Measurements from ENCODE around the gene ST8SIA1.

ST8SIA1 gene

GRCh38 chr12:22310709-22311108 lies 23.8 kb downstream of the ST8SIA1 start:
- no peak for DNase-seq (ENCODE audit: low read depth)
- H3K4me3 ChIP-seq (ENCODE audit: control insufficient read depth, low read depth, low read length), result no peak overlapping the region
- no peak for TF ChIP-seq CTCF (IDR thresholded peaks at IDR 0.05; ENCODE audit: control insufficient read depth, insufficient read depth, low read depth, low read length, missing control alignments)

- no peak overlapping the region for H3K4me3 ChIP-seq (ENCODE audit: control insufficient read depth, low read depth, low read length)
- no peak for DNase-seq (ENCODE audit: low read depth)
- TF ChIP-seq CTCF (IDR thresholded peaks at IDR 0.05; ENCODE audit: control insufficient read depth, insufficient read depth, low read depth, low read length, missing control alignments), result no peak
These were observed 24.2 kb downstream of the ST8SIA1 start for GRCh38 chr12:22310275-22310674.

GRCh38 chr12:22307811-22308210 lies 26.7 kb downstream of the ST8SIA1 start:
- TF ChIP-seq CTCF (IDR thresholded peaks at IDR 0.05; ENCODE audit: control insufficient read depth, insufficient read depth, low read depth, low read length, missing control alignments), result no peak
- no peak overlapping the region for H3K4me3 ChIP-seq (ENCODE audit: control insufficient read depth, low read depth, low read length)
- DNase-seq (ENCODE audit: low read depth), result no peak

GRCh38 chr12:22306311-22306710 lies 28.2 kb downstream of the ST8SIA1 start:
- no peak for TF ChIP-seq CTCF (IDR thresholded peaks at IDR 0.05; ENCODE audit: control insufficient read depth, insufficient read depth, low read depth, low read length, missing control alignments)
- H3K4me3 ChIP-seq (ENCODE audit: control insufficient read depth, low read depth, low read length), result no peak overlapping the region
- no peak for DNase-seq (ENCODE audit: low read depth)

- no peak for TF ChIP-seq CTCF (IDR thresholded peaks at IDR 0.05; ENCODE audit: control insufficient read depth, insufficient read depth, low read depth, low read length, missing control alignments)
- no peak overlapping the region for H3K4me3 ChIP-seq (ENCODE audit: control insufficient read depth, low read depth, low read length)
- no peak for DNase-seq (ENCODE audit: low read depth)
These were observed 30.2 kb downstream of the ST8SIA1 start for GRCh38 chr12:22304341-22304740.

- H3K4me3 ChIP-seq (ENCODE audit: control insufficient read depth, low read depth, low read length), result no peak overlapping the region
- no peak for TF ChIP-seq CTCF (IDR thresholded peaks at IDR 0.05; ENCODE audit: control insufficient read depth, insufficient read depth, low read depth, low read length, missing control alignments)
- DNase-seq (ENCODE audit: low read depth), result no peak
These were observed 35.1 kb downstream of the ST8SIA1 start for GRCh38 chr12:22299294-22299912.

- TF ChIP-seq CTCF (IDR thresholded peaks at IDR 0.05; ENCODE audit: control insufficient read depth, insufficient read depth, low read depth, low read length, missing control alignments), result no peak
- no peak overlapping the region for H3K4me3 ChIP-seq (ENCODE audit: control insufficient read depth, low read depth, low read length)
- DNase-seq (ENCODE audit: low read depth), result no peak
These were observed 45.3 kb downstream of the ST8SIA1 start for GRCh38 chr12:22289250-22289649.

Data from AG09309 (cell line).